CD4-positive, alpha-beta memory T cell (primary cell): ENCODE data around the gene LMO7. TPM values are rescaled to one million over a fixed set of nuclear protein-coding genes. Genes with fewer than 3 reads are reported as not detected.

Experiments used
- CTCF ChIA-PET: fragments of 350-600 bp; sonication (Branson Sonifier 250); formaldehyde crosslinking; loops from one replicate; lab custom pipeline; 2021; ENCODE audit warnings: inconsistent platforms; ENCODE audit not compliant: partially characterized antibody; lab: Charles Lee
- POLR2A ChIA-PET: fragments of 350-600 bp; sonication (Branson Sonifier 250); formaldehyde crosslinking; loops from one replicate; lab custom pipeline; 2021; ENCODE audit not compliant: partially characterized antibody; lab: Charles Lee
- DNase-seq, 5 donors: peaks; one replicate each; pipeline versions ENCODE4 v3.0.0 to v3.0.0-alpha.2; 2020 to 2022; ENCODE audit warnings: mixed read lengths in 1 of 5
- H3K27ac ChIP-seq: one replicate; pipeline ENCODE4 v1.7.0; 2013; ENCODE audit warnings: low read depth, low read length
- H3K27me3 ChIP-seq: 2 replicates; pipeline ENCODE4 v1.7.0; 2013; ENCODE audit warnings: mild to moderate bottlenecking, low read length, moderate library complexity; ENCODE audit not compliant: insufficient read depth
- H3K36me3 ChIP-seq: 2 replicates; pipeline ENCODE4 v1.7.0; 2013; ENCODE audit warnings: mild to moderate bottlenecking, low read length, moderate library complexity; ENCODE audit not compliant: insufficient read depth
- H3K4me1 ChIP-seq: 2 replicates; pipeline ENCODE4 v1.7.0; 2013; ENCODE audit warnings: mild to moderate bottlenecking, low read length, moderate library complexity; ENCODE audit not compliant: insufficient read depth
- H3K4me3 ChIP-seq, 2 donors: one replicate each; pipeline ENCODE4 v1.7.0; 2013; ENCODE audit warnings: low read length in 2 of 2, mild to moderate bottlenecking in 1 of 2
- H3K9me3 ChIP-seq, 2 donors: one replicate each; pipeline ENCODE4 v1.7.0; 2013; ENCODE audit warnings: low read length in 2 of 2, control low read depth in 1 of 2; ENCODE audit not compliant: control insufficient read depth in 1 of 2
- H3K27ac Mint-ChIP-seq, 7 donors: one replicate each; pipeline ENCODE4 v1.8.0; 2020 to 2021; ENCODE audit warnings: mixed read lengths in 7 of 7, mild to moderate bottlenecking in 6 of 7, inconsistent platforms in 3 of 7, moderate library complexity in 3 of 7
- H3K27me3 Mint-ChIP-seq, 2 donors: one replicate each; pipeline ENCODE4 v1.8.0; 2020 to 2021; ENCODE audit warnings: mixed read lengths in 2 of 2
- H3K36me3 Mint-ChIP-seq, 2 donors: one replicate each; pipeline ENCODE4 v1.8.0; 2020 to 2021; ENCODE audit warnings: mixed read lengths in 2 of 2, inconsistent platforms in 1 of 2, mild to moderate bottlenecking in 1 of 2
- H3K4me1 Mint-ChIP-seq, 4 donors: one replicate each; pipeline ENCODE4 v1.8.0; 2020 to 2021; ENCODE audit warnings: mixed read lengths in 4 of 4, mild to moderate bottlenecking in 1 of 4
- H3K4me3 Mint-ChIP-seq, 8 donors: one replicate each; pipeline ENCODE4 v1.8.0; 2020 to 2021; ENCODE audit warnings: mixed read lengths in 8 of 8, mild to moderate bottlenecking in 7 of 8, moderate library complexity in 6 of 8, inconsistent platforms in 3 of 8
- H3K9me3 Mint-ChIP-seq, 8 donors: one replicate each; pipeline ENCODE4 v1.8.0; 2020 to 2021; ENCODE audit warnings: mixed read lengths in 8 of 8, mild to moderate bottlenecking in 5 of 8, inconsistent platforms in 3 of 8, moderate library complexity in 1 of 8
- intact Hi-C: fragments of 100-400 bp; cut with micrococcal nuclease; formaldehyde crosslinking; loops from one replicate; pipeline ENCODE4 v1.15.1; 2023
- polyA plus RNA-seq, 2 donors: library from polyadenylated mRNA; unstranded; fragments of 300-500 nt; fragmentation: Illumina TruSeq; gene quantifications; one replicate each; pipeline ENCODE4 v1.2.3, GENCODE V29; 2021
- total RNA-seq, 2 experiments: library from RNA; stranded (reverse); gene quantifications; one replicate each; pipeline ENCODE4 v1.2.3, GENCODE V29; 2021

Gene LMO7
- total and polyA plus RNA-seq, 4 experiments from 2014 or later = 5.4 to 29.4 (median 20.0) TPM

DNA sequence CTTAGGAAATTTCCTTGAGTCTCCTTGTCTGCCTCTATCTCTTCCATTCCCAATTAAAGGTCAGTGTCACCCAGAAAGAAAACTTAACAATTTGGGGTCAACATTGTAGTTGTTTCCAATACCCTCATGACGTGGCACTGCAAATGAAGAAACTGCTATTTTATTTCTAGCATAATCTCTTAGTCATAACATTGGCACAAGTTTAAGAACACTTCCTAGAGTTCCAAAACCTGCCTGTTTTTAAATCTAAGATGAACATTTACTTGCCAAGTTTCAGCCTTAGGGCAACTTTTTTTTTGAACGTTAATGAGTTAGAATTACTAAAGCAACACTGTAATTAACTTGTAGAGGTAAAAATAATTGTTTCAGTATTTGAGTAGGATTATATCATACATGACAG, 108.0 kb downstream of the LMO7 start:
- H3K36me3 ChIP-seq = no peaks in the 10 kb centered on the region
- no peaks in the 10 kb centered on the region for H3K9me3 ChIP-seq
- intact Hi-C loops = no loop called here
- no peak overlapping the region for H3K4me3 ChIP-seq
- no peaks in the 10 kb centered on the region for H3K4me1 ChIP-seq
- Mint-ChIP-seq H3K4me3 (no peak overlapping the region), H3K36me3 (no peaks in the 10 kb centered on the region), H3K27ac (no peak overlapping the region), H3K4me1 (peaks cover 0 to 3% (median under 1%) of the 10 kb centered on the region in 4 donors), H3K9me3 (peaks cover 0 to 6% (median 0%) of the 10 kb centered on the region in 8 donors), H3K27me3 (no peaks in the 10 kb centered on the region)
- ChIA-PET CTCF (no interaction called here), POLR2A (no interaction called here)
- DNase-seq = no peak
- no peak overlapping the region for H3K27ac ChIP-seq
- H3K27me3 ChIP-seq = no peaks in the 10 kb centered on the region

DNA sequence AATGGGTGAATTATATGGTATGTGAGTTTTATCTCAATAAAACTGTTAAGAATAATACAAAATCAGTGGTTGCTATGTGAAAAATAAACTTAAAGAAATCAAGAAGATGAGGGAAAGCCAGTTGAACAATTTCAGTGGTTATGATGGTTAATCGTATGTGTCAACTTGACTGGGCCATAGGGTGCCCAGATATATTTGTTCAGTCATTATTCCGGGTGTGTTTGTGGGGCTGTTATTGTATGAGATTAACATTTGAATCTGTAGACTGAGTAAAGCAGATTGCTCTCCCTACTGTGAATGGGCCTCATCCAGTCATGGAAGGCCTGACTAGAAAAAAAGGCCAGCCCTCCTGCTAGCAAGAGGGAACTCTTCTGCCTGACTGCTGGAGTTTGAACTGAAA, 109.3 kb downstream of the LMO7 start:
- Histone ChIP-seq H3K36me3 (no peaks in the 10 kb centered on the region), H3K9me3 (no peaks in the 10 kb centered on the region), H3K27ac (no peak overlapping the region), H3K4me1 (no peaks in the 10 kb centered on the region), H3K4me3 (no peak overlapping the region), H3K27me3 (no peaks in the 10 kb centered on the region)
- no peaks in the 10 kb centered on the region for H3K36me3 Mint-ChIP-seq
- peaks cover 0 to 2% (median 0%) of the 10 kb centered on the region in 4 donors for H3K4me1 Mint-ChIP-seq
- ChIA-PET POLR2A (no interaction called here), CTCF (no interaction called here)
- intact Hi-C loops = no loop called here
- no peak for DNase-seq
- H3K9me3 Mint-ChIP-seq = peaks cover 0 to 6% (median 0%) of the 10 kb centered on the region in 8 donors
- H3K4me3 Mint-ChIP-seq = no peak overlapping the region
- no peak overlapping the region for H3K27ac Mint-ChIP-seq
- H3K27me3 Mint-ChIP-seq = no peaks in the 10 kb centered on the region

DNA sequence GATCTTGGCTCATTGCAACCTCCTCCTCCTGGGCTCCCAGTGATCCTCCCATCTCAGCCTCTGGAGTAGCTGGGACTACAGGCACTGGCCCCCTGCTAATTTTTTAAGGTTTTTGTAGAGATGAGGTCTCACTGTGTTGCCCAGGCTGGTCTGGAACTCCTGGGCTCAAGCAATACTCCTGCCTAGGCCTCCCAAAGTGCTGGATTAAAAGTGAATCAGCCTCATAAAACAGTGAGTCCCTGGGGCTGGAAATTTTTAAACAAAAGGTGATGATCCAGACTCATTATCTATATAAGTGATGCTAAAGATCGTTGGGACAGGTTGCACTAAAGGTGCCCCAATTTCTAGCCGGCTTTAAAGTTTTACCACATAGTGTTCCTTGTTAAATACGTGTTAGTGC, 112.7 kb downstream of the LMO7 start:
- no peak overlapping the region for H3K4me3 Mint-ChIP-seq
- H3K9me3 ChIP-seq = no peaks in the 10 kb centered on the region
- H3K27ac ChIP-seq = no peak overlapping the region
- H3K4me1 ChIP-seq = no peaks in the 10 kb centered on the region
- H3K27ac Mint-ChIP-seq = peak overlapping the region in 1 of 7 donors; percentile 13
- H3K4me1 Mint-ChIP-seq = peaks cover 0 to 3% (median under 1%) of the 10 kb centered on the region in 4 donors
- DNase-seq = no peak
- H3K36me3 ChIP-seq = no peaks in the 10 kb centered on the region
- H3K4me3 ChIP-seq = no peak overlapping the region
- CTCF ChIA-PET = interaction anchor here (1.1 to 1.6 kb wide), 2 partner anchors 10 to 12 kb away, joined by 3 read pairs; no protein-coding TSS in a partner anchor
- H3K27me3 ChIP-seq = no peaks in the 10 kb centered on the region
- POLR2A ChIA-PET = no interaction called here
- intact Hi-C loops = no loop called here
- H3K9me3 Mint-ChIP-seq = peaks cover 0 to 7% (median under 1%) of the 10 kb centered on the region in 8 donors
- no peaks in the 10 kb centered on the region for H3K27me3 Mint-ChIP-seq
- H3K36me3 Mint-ChIP-seq = peaks cover 0 to 9% of the 10 kb centered on the region in 2 donors

DNA sequence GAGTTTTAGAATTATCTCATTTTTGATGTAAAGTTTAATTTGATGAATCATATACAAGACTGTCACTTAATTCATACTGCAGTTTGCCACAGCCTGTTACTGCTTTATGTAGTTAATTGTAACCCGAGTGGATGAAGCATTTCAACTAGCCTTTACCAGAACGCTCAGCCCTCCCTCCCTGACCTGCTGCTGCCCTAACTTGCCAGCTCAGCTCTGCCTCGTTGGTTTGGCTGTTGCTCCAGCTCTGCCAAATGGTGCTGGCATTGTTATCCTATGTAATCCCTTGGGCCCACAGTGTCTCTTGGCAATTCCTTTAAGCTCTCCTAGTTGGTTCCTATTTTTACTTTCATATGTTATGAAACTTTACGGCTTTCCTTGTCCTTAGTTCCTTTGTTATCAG, 113.3 kb downstream of the LMO7 start:
- no peaks in the 10 kb centered on the region for H3K27me3 ChIP-seq
- no peaks in the 10 kb centered on the region for H3K9me3 ChIP-seq
- Mint-ChIP-seq H3K4me3 (no peak overlapping the region), H3K4me1 (peaks cover 0 to 3% (median 2%) of the 10 kb centered on the region in 4 donors), H3K27me3 (no peaks in the 10 kb centered on the region), H3K9me3 (peaks cover 0 to 11% (median 3%) of the 10 kb centered on the region in 8 donors), H3K27ac (peak overlapping the region in 1 of 7 donors; percentile 62), H3K36me3 (peaks cover 2 to 9% of the 10 kb centered on the region in 2 donors)
- CTCF ChIA-PET = no interaction called here
- no peak overlapping the region for H3K4me3 ChIP-seq
- H3K36me3 ChIP-seq = no peaks in the 10 kb centered on the region
- intact Hi-C loops = no loop called here
- no peak overlapping the region for H3K27ac ChIP-seq
- H3K4me1 ChIP-seq = no peaks in the 10 kb centered on the region
- no peak for DNase-seq
- POLR2A ChIA-PET = no interaction called here

DNA sequence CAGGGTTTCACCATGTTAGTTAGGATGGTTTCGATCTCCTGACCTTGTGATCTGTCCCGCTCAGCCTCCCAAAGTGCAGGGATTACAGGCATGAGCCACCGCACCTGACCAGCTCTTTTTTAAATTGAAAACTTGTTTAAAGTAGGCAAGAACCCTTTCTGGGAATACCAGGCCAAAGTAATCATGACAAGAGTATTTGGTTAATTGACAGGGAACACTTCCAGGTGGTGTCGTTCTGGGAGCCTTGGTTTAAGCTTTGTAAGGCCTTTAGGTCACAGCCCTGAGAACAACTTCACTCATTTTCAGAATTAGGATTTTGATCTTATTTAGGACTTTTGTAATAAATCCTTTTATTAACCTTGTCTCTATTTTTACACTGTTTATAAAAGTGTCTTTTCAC, 115.2 kb downstream of the LMO7 start:
- H3K27ac Mint-ChIP-seq = no peak overlapping the region
- H3K27ac ChIP-seq = no peak overlapping the region
- H3K36me3 ChIP-seq = no peaks in the 10 kb centered on the region
- H3K9me3 ChIP-seq = no peaks in the 10 kb centered on the region
- peaks cover 2 to 9% of the 10 kb centered on the region in 2 donors for H3K36me3 Mint-ChIP-seq
- POLR2A ChIA-PET = no interaction called here
- H3K4me1 ChIP-seq = peaks cover 9% of the 10 kb centered on the region
- no peak overlapping the region for H3K4me3 ChIP-seq
- peaks cover 0 to 11% (median 4%) of the 10 kb centered on the region in 8 donors for H3K9me3 Mint-ChIP-seq
- no peaks in the 10 kb centered on the region for H3K27me3 Mint-ChIP-seq
- intact Hi-C loops = no loop called here
- no peak for DNase-seq
- no peak overlapping the region for H3K4me3 Mint-ChIP-seq
- CTCF ChIA-PET = no interaction called here
- peaks cover 8 to 14% (median 10%) of the 10 kb centered on the region in 4 donors for H3K4me1 Mint-ChIP-seq
- no peaks in the 10 kb centered on the region for H3K27me3 ChIP-seq

DNA sequence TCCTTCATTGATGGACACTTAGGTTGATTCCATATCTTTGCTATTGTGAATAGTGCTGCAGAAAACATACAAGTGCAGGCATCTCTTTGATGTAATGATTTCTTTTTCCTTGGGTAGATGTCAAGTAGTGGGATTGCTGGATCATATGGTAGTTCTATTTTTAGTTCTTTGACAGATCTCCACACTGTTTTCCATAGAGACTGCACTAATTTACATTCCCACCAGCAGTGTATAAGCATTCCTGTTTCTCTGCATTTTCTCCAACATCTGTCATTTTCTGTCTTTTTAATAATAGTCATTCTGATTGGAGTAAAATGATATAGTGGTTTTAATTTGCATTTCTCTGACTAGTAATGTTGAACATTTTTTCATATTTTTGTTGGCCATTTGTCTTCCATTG, 116.7 kb downstream of the LMO7 start:
- no peak for DNase-seq
- no peak overlapping the region for H3K4me3 ChIP-seq
- ChIA-PET CTCF (no interaction called here), POLR2A (no interaction called here)
- H3K27ac Mint-ChIP-seq = no peak overlapping the region
- H3K36me3 Mint-ChIP-seq = peaks cover 2 to 9% of the 10 kb centered on the region in 2 donors
- H3K9me3 Mint-ChIP-seq = peaks cover 0 to 11% (median 4%) of the 10 kb centered on the region in 8 donors
- no peak overlapping the region for H3K4me3 Mint-ChIP-seq
- no peaks in the 10 kb centered on the region for H3K9me3 ChIP-seq
- peaks cover 23% of the 10 kb centered on the region for H3K4me1 ChIP-seq
- H3K27me3 Mint-ChIP-seq = no peaks in the 10 kb centered on the region
- intact Hi-C loops = no loop called here
- H3K27me3 ChIP-seq = no peaks in the 10 kb centered on the region
- H3K36me3 ChIP-seq = no peaks in the 10 kb centered on the region
- peaks cover 23 to 26% (median 24%) of the 10 kb centered on the region in 4 donors for H3K4me1 Mint-ChIP-seq
- H3K27ac ChIP-seq = no peak overlapping the region

DNA sequence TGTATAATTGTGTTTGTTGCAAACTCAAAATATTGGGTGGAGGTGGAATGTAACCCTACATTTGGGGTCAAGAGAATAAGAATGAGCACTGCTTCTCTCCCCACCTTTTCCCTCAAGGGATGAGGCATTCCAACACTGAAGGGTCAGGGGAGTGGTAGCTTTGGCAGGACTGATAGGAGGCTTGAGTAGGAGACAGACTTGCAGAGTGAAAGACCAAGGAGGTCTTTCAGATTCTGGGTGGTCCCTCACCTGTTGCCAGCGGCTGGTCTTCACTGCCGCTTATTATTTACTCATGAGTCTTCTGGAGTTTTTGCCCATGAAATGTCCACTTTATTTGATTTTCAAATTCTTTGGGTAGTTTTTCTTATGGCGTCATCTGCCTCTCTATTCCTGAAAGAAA, 118.8 kb downstream of the LMO7 start:
- Histone ChIP-seq H3K36me3 (no peaks in the 10 kb centered on the region), H3K4me1 (peaks cover 30% of the 10 kb centered on the region), H3K9me3 (no peaks in the 10 kb centered on the region), H3K27ac (no peak overlapping the region), H3K4me3 (no peak overlapping the region), H3K27me3 (no peaks in the 10 kb centered on the region)
- Mint-ChIP-seq H3K36me3 (peaks cover 2 to 9% of the 10 kb centered on the region in 2 donors), H3K4me1 (peaks cover 28 to 37% (median 35%) of the 10 kb centered on the region in 4 donors), H3K4me3 (no peak overlapping the region), H3K27ac (no peak overlapping the region), H3K9me3 (peaks cover 0 to 11% (median 4%) of the 10 kb centered on the region in 8 donors), H3K27me3 (no peaks in the 10 kb centered on the region)
- ChIA-PET POLR2A (no interaction called here), CTCF (interaction anchor here (1.4 kb wide), 1 partner anchor 32 kb away, joined by 3 read pairs; no protein-coding TSS in a partner anchor)
- DNase-seq = no peak
- intact Hi-C loops = no loop called here
